ENCODE results near the gene BNC2.
A peak's percentile ranks its signal among the peaks of the same experiment; 100 is the strongest.

The BNC2 gene

DNA sequence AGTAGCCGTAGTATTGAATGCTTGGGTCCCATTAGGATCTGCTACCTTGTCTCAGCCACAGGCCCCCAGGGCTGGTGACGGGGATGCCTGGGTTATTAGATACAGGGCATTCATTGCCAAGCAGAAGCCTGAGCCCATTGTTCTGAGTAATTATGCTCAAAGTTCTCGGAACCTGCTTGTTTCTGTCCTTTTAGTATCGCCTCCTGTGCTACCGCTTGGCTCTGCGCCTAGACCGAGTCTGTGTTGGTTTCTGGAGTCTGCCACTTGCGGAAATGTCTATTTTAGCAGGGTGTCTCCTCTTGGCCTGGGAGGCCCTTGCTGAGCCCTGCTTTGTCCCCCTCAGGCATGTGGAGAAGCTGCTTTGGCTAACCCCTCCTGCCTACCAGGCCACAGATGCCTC is 506.1 kb downstream of the BNC2 start (continued):
- TF ChIP-seq, protein P1, sequence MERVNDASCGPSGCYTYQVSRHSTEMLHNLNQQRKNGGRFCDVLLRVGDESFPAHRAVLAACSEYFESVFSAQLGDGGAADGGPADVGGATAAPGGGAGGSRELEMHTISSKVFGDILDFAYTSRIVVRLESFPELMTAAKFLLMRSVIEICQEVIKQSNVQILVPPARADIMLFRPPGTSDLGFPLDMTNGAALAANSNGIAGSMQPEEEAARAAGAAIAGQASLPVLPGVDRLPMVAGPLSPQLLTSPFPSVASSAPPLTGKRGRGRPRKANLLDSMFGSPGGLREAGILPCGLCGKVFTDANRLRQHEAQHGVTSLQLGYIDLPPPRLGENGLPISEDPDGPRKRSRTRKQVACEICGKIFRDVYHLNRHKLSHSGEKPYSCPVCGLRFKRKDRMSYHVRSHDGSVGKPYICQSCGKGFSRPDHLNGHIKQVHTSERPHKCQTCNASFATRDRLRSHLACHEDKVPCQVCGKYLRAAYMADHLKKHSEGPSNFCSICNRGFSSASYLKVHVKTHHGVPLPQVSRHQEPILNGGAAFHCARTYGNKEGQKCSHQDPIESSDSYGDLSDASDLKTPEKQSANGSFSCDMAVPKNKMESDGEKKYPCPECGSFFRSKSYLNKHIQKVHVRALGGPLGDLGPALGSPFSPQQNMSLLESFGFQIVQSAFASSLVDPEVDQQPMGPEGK (tag by site-specific recombination; IDR thresholded peaks at IDR 0.05), result no peak
- TF ChIP-seq ZNF530 (tag by site-specific recombination; IDR thresholded peaks at IDR 0.05; ENCODE audit: low read depth), result no peak
- no peak for TF ChIP-seq ZNF623 (tag by site-specific recombination; IDR thresholded peaks at IDR 0.05)

DNA sequence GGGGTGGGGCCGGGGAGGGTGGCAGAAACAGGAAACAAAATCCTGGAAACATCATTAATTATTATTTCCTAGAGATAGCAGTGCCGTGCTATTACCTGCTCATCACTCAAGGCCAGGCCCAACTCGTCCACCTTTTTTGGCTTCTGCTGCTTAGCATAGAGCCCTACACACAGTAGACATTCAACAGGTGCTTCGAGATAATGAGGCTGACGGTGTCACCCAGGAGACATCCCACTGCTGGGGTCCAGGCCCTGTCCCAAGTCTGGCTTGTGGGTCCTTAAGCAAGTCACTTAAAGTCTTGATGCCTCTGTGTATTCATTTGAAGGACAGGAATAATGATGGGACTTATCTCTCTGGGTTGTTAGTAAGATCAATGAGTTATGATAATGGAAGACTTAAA is 506.6 kb downstream of the BNC2 start:
- POLR2A ChIA-PET, result no interaction called here
- Histone ChIP-seq H3K36me3 (ENCODE audit: control insufficient read depth in 2 of 2, insufficient read depth in 1 of 2, low read length in 2 of 2) (no peaks in the 10 kb centered on the region), H3K4me3 (ENCODE audit: low read depth, low read length) (no peak overlapping the region), H3K9me3 (ENCODE audit: control insufficient read depth, insufficient read depth, low read depth, low read length) (no peaks in the 10 kb centered on the region), H3K27ac (ENCODE audit: extremely low read depth, low read depth, low read length) (no peak overlapping the region), H3K4me1 (ENCODE audit: control insufficient read depth, insufficient read depth, low read length) (no peaks in the 10 kb centered on the region)
- CTCF ChIA-PET, result no interaction called here
- TF ChIP-seq ZNF626 (tag by site-specific recombination; IDR thresholded peaks at IDR 0.05) (no peak), SCRT2 (tag by site-specific recombination; IDR thresholded peaks at IDR 0.05) (peak; percentile 67), YY1 (tag by site-specific recombination; IDR thresholded peaks at IDR 0.05) (no peak), ZNF473 (tag by site-specific recombination; IDR thresholded peaks at IDR 0.05) (no peak), KLF7 (tag by site-specific recombination; IDR thresholded peaks at IDR 0.05; ENCODE audit: borderline replicate concordance) (no peak)

DNA sequence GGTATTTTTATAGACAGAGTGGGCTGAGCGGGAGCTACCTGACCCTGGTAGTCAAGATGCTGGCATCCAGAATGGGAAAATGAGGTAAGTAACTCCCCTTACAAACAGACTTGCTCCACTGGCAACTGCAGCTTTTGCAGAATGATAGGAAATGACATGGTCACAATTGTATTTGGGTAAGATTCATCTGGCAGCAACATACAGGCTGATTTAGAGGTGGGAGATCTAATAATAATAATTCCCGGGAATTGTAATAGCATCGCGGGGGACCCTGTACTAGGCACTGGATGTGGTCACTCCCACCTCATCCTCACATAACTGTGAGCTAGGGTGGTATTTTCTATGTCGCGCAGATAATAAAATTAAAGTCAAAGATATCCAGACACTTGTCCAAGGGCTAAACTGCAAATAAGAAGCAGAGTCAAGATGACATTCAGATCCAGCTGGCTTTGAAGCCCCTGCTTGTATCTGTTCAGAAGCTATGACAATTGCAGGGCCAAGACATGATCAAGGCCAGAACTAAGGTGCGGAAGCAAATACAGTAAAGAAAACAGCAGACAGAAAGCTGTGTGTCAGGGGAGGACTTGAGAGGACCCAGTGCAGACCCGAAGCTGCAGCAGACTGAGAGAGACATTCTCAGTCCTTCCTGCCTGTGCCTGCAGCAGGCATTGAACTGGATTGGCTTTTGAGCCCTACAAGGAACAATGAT is 507.2 kb downstream of the BNC2 start:
- H3K4me3 ChIP-seq (ENCODE audit: low read depth, low read length), result no peak overlapping the region
- POLR2A ChIA-PET, result no interaction called here
- H3K36me3 ChIP-seq (ENCODE audit: control insufficient read depth in 2 of 2, insufficient read depth in 1 of 2, low read length in 2 of 2), result no peaks in the 10 kb centered on the region
- H3K4me1 ChIP-seq (ENCODE audit: control insufficient read depth, insufficient read depth, low read length), result no peaks in the 10 kb centered on the region
- H3K27ac ChIP-seq (ENCODE audit: extremely low read depth, low read depth, low read length), result no peak overlapping the region
- TF ChIP-seq ZNF140 (tag by site-specific recombination; IDR thresholded peaks at IDR 0.05) (no peak), ZBTB1 (tag by site-specific recombination; IDR thresholded peaks at IDR 0.05) (no peak), ZNF416 (tag by site-specific recombination; IDR thresholded peaks at IDR 0.05) (no peak), OSR2 (tag by site-specific recombination; IDR thresholded peaks at IDR 0.05) (no peak), ZNF335 (tag by site-specific recombination; conservative IDR thresholded peaks at IDR 0.05) (no peak), ZNF433 (tag by site-specific recombination; IDR thresholded peaks at IDR 0.05; ENCODE audit: low read depth) (no peak), ZNF600 (tag by site-specific recombination; IDR thresholded peaks at IDR 0.05) (no peak), ZNF623 (tag by site-specific recombination; IDR thresholded peaks at IDR 0.05) (no peak), ZNF610 (tag by site-specific recombination; IDR thresholded peaks at IDR 0.05; ENCODE audit: borderline replicate concordance) (no peak), ZNF707 (tag by site-specific recombination; IDR thresholded peaks at IDR 0.05) (no peak), YY2 (tag by site-specific recombination; IDR thresholded peaks at IDR 0.05) (no peak), ZBTB20 (tag by site-specific recombination; IDR thresholded peaks at IDR 0.05) (no peak), ZIC2 (tag by site-specific recombination; IDR thresholded peaks at IDR 0.05) (no peak), ZNF747 (tag by site-specific recombination; IDR thresholded peaks at IDR 0.05) (no peak), MYNN (tag by site-specific recombination; IDR thresholded peaks at IDR 0.05; ENCODE audit: borderline replicate concordance) (no peak), EGR2 (tag by site-specific recombination; IDR thresholded peaks at IDR 0.05; ENCODE audit: low read depth) (no peak), YY1 (tag by site-specific recombination; IDR thresholded peaks at IDR 0.05) (no peak)
- TF ChIP-seq, protein P2, sequence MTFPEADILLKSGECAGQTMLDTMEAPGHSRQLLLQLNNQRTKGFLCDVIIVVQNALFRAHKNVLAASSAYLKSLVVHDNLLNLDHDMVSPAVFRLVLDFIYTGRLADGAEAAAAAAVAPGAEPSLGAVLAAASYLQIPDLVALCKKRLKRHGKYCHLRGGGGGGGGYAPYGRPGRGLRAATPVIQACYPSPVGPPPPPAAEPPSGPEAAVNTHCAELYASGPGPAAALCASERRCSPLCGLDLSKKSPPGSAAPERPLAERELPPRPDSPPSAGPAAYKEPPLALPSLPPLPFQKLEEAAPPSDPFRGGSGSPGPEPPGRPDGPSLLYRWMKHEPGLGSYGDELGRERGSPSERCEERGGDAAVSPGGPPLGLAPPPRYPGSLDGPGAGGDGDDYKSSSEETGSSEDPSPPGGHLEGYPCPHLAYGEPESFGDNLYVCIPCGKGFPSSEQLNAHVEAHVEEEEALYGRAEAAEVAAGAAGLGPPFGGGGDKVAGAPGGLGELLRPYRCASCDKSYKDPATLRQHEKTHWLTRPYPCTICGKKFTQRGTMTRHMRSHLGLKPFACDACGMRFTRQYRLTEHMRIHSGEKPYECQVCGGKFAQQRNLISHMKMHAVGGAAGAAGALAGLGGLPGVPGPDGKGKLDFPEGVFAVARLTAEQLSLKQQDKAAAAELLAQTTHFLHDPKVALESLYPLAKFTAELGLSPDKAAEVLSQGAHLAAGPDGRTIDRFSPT (tag by site-specific recombination; IDR thresholded peaks at IDR 0.05), result no peak
- TF ChIP-seq, protein P3, sequence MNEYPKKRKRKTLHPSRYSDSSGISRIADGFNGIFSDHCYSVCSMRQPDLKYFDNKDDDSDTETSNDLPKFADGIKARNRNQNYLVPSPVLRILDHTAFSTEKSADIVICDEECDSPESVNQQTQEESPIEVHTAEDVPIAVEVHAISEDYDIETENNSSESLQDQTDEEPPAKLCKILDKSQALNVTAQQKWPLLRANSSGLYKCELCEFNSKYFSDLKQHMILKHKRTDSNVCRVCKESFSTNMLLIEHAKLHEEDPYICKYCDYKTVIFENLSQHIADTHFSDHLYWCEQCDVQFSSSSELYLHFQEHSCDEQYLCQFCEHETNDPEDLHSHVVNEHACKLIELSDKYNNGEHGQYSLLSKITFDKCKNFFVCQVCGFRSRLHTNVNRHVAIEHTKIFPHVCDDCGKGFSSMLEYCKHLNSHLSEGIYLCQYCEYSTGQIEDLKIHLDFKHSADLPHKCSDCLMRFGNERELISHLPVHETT (tag by site-specific recombination; IDR thresholded peaks at IDR 0.05), result no peak
- CTCF ChIA-PET, result interaction anchor here (0.6 kb wide), 1 partner anchor 10 kb away, joined by 3 read pairs; no protein-coding TSS in a partner anchor
- H3K9me3 ChIP-seq (ENCODE audit: control insufficient read depth, insufficient read depth, low read depth, low read length), result no peaks in the 10 kb centered on the region

Data from HEK293 (cell line).